ENCODE data around the gene MCAT.

MCAT gene

GRCh38 chr22:43094551-43094950 lies 48.6 kb downstream of the MCAT start:
- TF ChIP-seq CTCF (IDR thresholded peaks at IDR 0.05; ENCODE audit: low read depth, low read length): no peak
- DNase-seq (ENCODE audit: extremely low read depth, low read depth): no peak

- no peak for DNase-seq (ENCODE audit: extremely low read depth, low read depth)
- no peak for TF ChIP-seq CTCF (IDR thresholded peaks at IDR 0.05; ENCODE audit: low read depth, low read length)
Observed at GRCh38 chr22:43094085-43094484, 49.1 kb downstream of the MCAT start.

GRCh38 chr22:43092085-43092484 lies 51.1 kb downstream of the MCAT start:
- TF ChIP-seq CTCF (IDR thresholded peaks at IDR 0.05; ENCODE audit: low read depth, low read length): no peak
- DNase-seq (ENCODE audit: extremely low read depth, low read depth): no peak

GRCh38 chr22:43090130-43090789 lies 52.9 kb downstream of the MCAT start:
- peak; percentile 57 for DNase-seq (ENCODE audit: extremely low read depth, low read depth)
- TF ChIP-seq CTCF (IDR thresholded peaks at IDR 0.05; ENCODE audit: low read depth, low read length): peak; percentile 48

GRCh38 chr22:43088984-43089717 lies 54.0 kb downstream of the MCAT start, which contains the start of gene TTLL1:
Gene TTLL1 (minus strand): TSS chr22:43089391. CDS start chr22:43075586, 13,805 bp downstream.
- no peak for TF ChIP-seq CTCF (IDR thresholded peaks at IDR 0.05; ENCODE audit: low read depth, low read length)
- peak; percentile 41 for DNase-seq (ENCODE audit: extremely low read depth, low read depth)

GRCh38 chr22:43088627-43088983 lies 54.6 kb downstream of the MCAT start:
- DNase-seq (ENCODE audit: extremely low read depth, low read depth): no peak
- TF ChIP-seq CTCF (IDR thresholded peaks at IDR 0.05; ENCODE audit: low read depth, low read length): no peak
